H9 (cell line): Measurements from ENCODE around the gene PRPF6. TPM values are rescaled to one million over a fixed set of nuclear protein-coding genes. Genes with fewer than 3 reads are reported as not detected.

Experiments used
- DNase-seq: peaks from one replicate; pipeline ENCODE4 v3.0.0-alpha.2; 2017
- H2AFZ ChIP-seq: one replicate; pipeline ENCODE4 v1.6.1; 2013; ENCODE audit warnings: mild to moderate bottlenecking, low read length, control low read depth, moderate library complexity
- H2AK5ac ChIP-seq: 2 replicates; pipeline ENCODE4 v1.6.1; 2013; ENCODE audit warnings: low read length, control low read depth, mixed read lengths; ENCODE audit not compliant: insufficient read length
- H2BK120ac ChIP-seq: one replicate; pipeline ENCODE4 v1.6.1; 2013; ENCODE audit warnings: low read depth, mild to moderate bottlenecking, low read length, control low read depth, inconsistent platforms; ENCODE audit not compliant: poor library complexity, severe bottlenecking
- H2BK12ac ChIP-seq: 2 replicates; pipeline ENCODE4 v1.6.1; 2013; ENCODE audit warnings: low read length, control low read depth, mixed read lengths, low read depth; ENCODE audit not compliant: insufficient read length
- H2BK15ac ChIP-seq: 2 replicates; pipeline ENCODE4 v1.6.1; 2013; ENCODE audit warnings: low read depth, low read length, control low read depth
- H2BK20ac ChIP-seq: one replicate; pipeline ENCODE4 v1.6.1; 2013; ENCODE audit warnings: low read depth, mild to moderate bottlenecking, low read length, control low read depth, inconsistent platforms; ENCODE audit not compliant: poor library complexity, severe bottlenecking
- H2BK5ac ChIP-seq: 2 replicates; pipeline ENCODE4 v1.6.1; 2013; ENCODE audit warnings: low read length, control low read depth, mixed read lengths; ENCODE audit not compliant: insufficient read length
- H3K14ac ChIP-seq: 2 replicates; pipeline ENCODE4 v1.6.1; 2013; ENCODE audit warnings: low read length, control low read depth; ENCODE audit not compliant: insufficient read depth
- H3K18ac ChIP-seq: 2 replicates; pipeline ENCODE4 v1.6.1; 2013; ENCODE audit warnings: low read depth, mild to moderate bottlenecking, mixed read lengths, low read length, control low read depth; ENCODE audit not compliant: insufficient read length
- H3K23ac ChIP-seq: 2 replicates; pipeline ENCODE4 v1.6.1; 2013; ENCODE audit warnings: low read length, control low read depth, mixed read lengths, low read depth; ENCODE audit not compliant: insufficient read length
- H3K23me2 ChIP-seq: 2 replicates; pipeline ENCODE4 v1.6.1; 2013; ENCODE audit warnings: low read depth, mild to moderate bottlenecking, mixed read lengths, low read length, control low read depth; ENCODE audit not compliant: insufficient read length, poor library complexity, severe bottlenecking
- H3K27ac ChIP-seq: 2 replicates; pipeline ENCODE4 v1.5.1; 2013; ENCODE audit warnings: low read length, control low read depth, mixed read lengths, low read depth; ENCODE audit not compliant: insufficient read length
- H3K27me3 ChIP-seq: 2 replicates; pipeline ENCODE4 v1.6.1; 2013; ENCODE audit warnings: low read length, control low read depth, inconsistent platforms; ENCODE audit not compliant: insufficient read depth
- H3K4ac ChIP-seq: 2 replicates; pipeline ENCODE4 v1.6.1; 2013; ENCODE audit warnings: low read depth, mild to moderate bottlenecking, control low read depth, inconsistent platforms, low read length, moderate library complexity
- H3K4me1 ChIP-seq: 2 replicates; pipeline ENCODE4 v1.6.1; 2013; ENCODE audit warnings: low read length, control low read depth, inconsistent platforms; ENCODE audit not compliant: insufficient read depth
- H3K4me2 ChIP-seq: 2 replicates; pipeline ENCODE4 v1.6.1; 2013; ENCODE audit warnings: low read length, control low read depth, mixed read lengths; ENCODE audit not compliant: insufficient read length, insufficient read depth
- H3K56ac ChIP-seq: 2 replicates; pipeline ENCODE4 v1.6.1; 2013; ENCODE audit warnings: low read depth, mild to moderate bottlenecking, mixed read lengths, low read length, control low read depth; ENCODE audit not compliant: insufficient read length
- H3K79me1 ChIP-seq: 2 replicates; pipeline ENCODE4 v1.6.1; 2013; ENCODE audit warnings: low read depth, mild to moderate bottlenecking, moderate library complexity, low read length, control low read depth, inconsistent platforms; ENCODE audit not compliant: insufficient read depth, poor library complexity, severe bottlenecking
- H3K79me2 ChIP-seq: 2 replicates; pipeline ENCODE4 v1.6.1; 2013; ENCODE audit warnings: low read length, control low read depth, inconsistent platforms; ENCODE audit not compliant: insufficient read depth
- H3K9ac ChIP-seq: 2 replicates; pipeline ENCODE4 v1.6.1; 2013; ENCODE audit warnings: low read length, control low read depth, mixed read lengths; ENCODE audit not compliant: insufficient read length; ENCODE audit errors: extremely low read depth
- H3K9me3 ChIP-seq: one replicate; pipeline ENCODE4 v1.6.1; 2013; ENCODE audit warnings: low read depth, low read length, inconsistent platforms; ENCODE audit not compliant: control insufficient read depth
- H3T11ph ChIP-seq: one replicate; pipeline ENCODE4 v1.6.1; 2013; ENCODE audit warnings: mild to moderate bottlenecking, low read length, control low read depth, inconsistent platforms
- H4K20me1 ChIP-seq: one replicate; pipeline ENCODE4 v1.6.1; 2013; ENCODE audit not compliant: control insufficient read depth, insufficient read length, insufficient read depth
- H4K5ac ChIP-seq: 2 replicates; pipeline ENCODE4 v1.6.1; 2013; ENCODE audit warnings: low read depth, mild to moderate bottlenecking, mixed read lengths, low read length, control low read depth; ENCODE audit not compliant: insufficient read length
- H4K8ac ChIP-seq: replicated peaks from 2 replicates; pipeline ENCODE4 v1.6.1; 2013; ENCODE audit warnings: low read length, control low read depth, mixed read lengths, low read depth; ENCODE audit not compliant: insufficient read length
- H4K91ac ChIP-seq: 2 replicates; pipeline ENCODE4 v1.6.1; 2013; ENCODE audit warnings: low read depth, mild to moderate bottlenecking, moderate library complexity, mixed read lengths, low read length, control low read depth; ENCODE audit not compliant: insufficient read length
- H3K27ac Mint-ChIP-seq, 3 experiments: 2 replicates in 2 of 3; 3 replicates in 1 of 3; pipeline ENCODE4 v1.8.0; 2020 to 2021; ENCODE audit warnings: mixed read lengths in 3 of 3, mild to moderate bottlenecking in 1 of 3, moderate library complexity in 1 of 3
- H3K27me3 Mint-ChIP-seq: 2 replicates; pipeline ENCODE4 v1.8.0; 2021; ENCODE audit warnings: low read depth, mild to moderate bottlenecking, moderate library complexity, mixed read lengths
- H3K36me3 Mint-ChIP-seq, 3 experiments: 2 replicates in 2 of 3; 3 replicates in 1 of 3; pipeline ENCODE4 v1.8.0; 2020 to 2021; ENCODE audit warnings: low read depth in 3 of 3, mixed read lengths in 3 of 3; ENCODE audit not compliant: insufficient read depth in 1 of 3
- H3K4me1 Mint-ChIP-seq, 2 experiments: 2 replicates each; pipeline ENCODE4 v1.8.0; 2020; ENCODE audit warnings: mixed read lengths in 2 of 2
- H3K4me3 Mint-ChIP-seq, 2 experiments: 2 replicates in 1 of 2; 3 replicates in 1 of 2; pipeline ENCODE4 v1.8.0; 2020 to 2021; ENCODE audit warnings: mild to moderate bottlenecking in 2 of 2, mixed read lengths in 2 of 2, moderate library complexity in 1 of 2
- H3K9me3 Mint-ChIP-seq, 2 experiments: 2 replicates in 1 of 2; 3 replicates in 1 of 2; pipeline ENCODE4 v1.8.0; 2020; ENCODE audit warnings: mild to moderate bottlenecking in 2 of 2, mixed read lengths in 2 of 2, moderate library complexity in 1 of 2
- CTCF ChIP-seq: fragments of 200-600 bp; sonication (generic); conservative IDR thresholded peaks from 3 replicates; pipeline ENCODE4 v1.8.0; 2021; ENCODE audit warnings: antibody characterized with exemption, mild to moderate bottlenecking
- WGBS: extraction: QIAGEN DNeasy Blood & Tissue Kit; methylation state at CpG from one replicate; pipeline ENCODE4 v1.1.7; 2013; ENCODE audit warnings: missing lambda C conversion rate, low lambda C conversion rate, mixed read lengths; ENCODE audit not compliant: insufficient read length; ENCODE audit errors: extremely low coverage; 5-methylcytosine and 5-hydroxymethylcytosine counted together
- total RNA-seq: library from RNA; stranded (reverse); gene quantifications from 2 replicates; pipeline ENCODE4 v1.2.1, GENCODE V29; 2021

The PRPF6 gene
- total RNA-seq, 1 experiment from 2014 or later: 87.9 TPM

GRCh38 chr20:64042054-64042781 is 61.3 kb downstream of the PRPF6 start:
- Histone ChIP-seq H3K4me2 (peak overlapping the region; percentile 65), H3K14ac (peak overlapping the region; percentile 51; the same call in 1 of the 2 replicates), H3K23ac (no peak overlapping the region), H3K23me2 (peaks cover 14% of the 10 kb centered on the region), H4K20me1 (no peaks in the 10 kb centered on the region), H3K27me3 (peaks cover 26% of the 10 kb centered on the region; the same call in 1 of the 2 replicates), H3T11ph (no peak overlapping the region), H2BK5ac (no peak overlapping the region), H3K18ac (no peak overlapping the region), H2AK5ac (no peak overlapping the region), H3K79me2 (no peaks in the 10 kb centered on the region), H3K79me1 (no peaks in the 10 kb centered on the region), H2BK12ac (no peak overlapping the region), H2AFZ (no peak overlapping the region), H3K9me3 (no peaks in the 10 kb centered on the region), H2BK120ac (no peak overlapping the region), H3K27ac (no peak overlapping the region), H2BK20ac (no peak overlapping the region), H3K56ac (no peak overlapping the region), H3K4ac (no peak overlapping the region), H4K5ac (no peak overlapping the region), H3K4me1 (peaks cover 5% of the 10 kb centered on the region; the same call in 1 of the 2 replicates), H4K91ac (no peak overlapping the region), H2BK15ac (no peak overlapping the region), H4K8ac (no peak overlapping the region), H3K9ac (no peak overlapping the region)
- H3K4me3 Mint-ChIP-seq: peak overlapping the region; percentile 48 to 75
- H3K27me3 Mint-ChIP-seq: peaks cover 82% of the 10 kb centered on the region
- no peak for TF ChIP-seq CTCF
- DNase-seq: no peak
- no peak overlapping the region for H3K27ac Mint-ChIP-seq
- peaks cover 0 to 2% (median 0%) of the 10 kb centered on the region in 3 experiments; a peak in 3 of 7 replicates for H3K36me3 Mint-ChIP-seq
- WGBS: no CpG with 5 or more reads among the region's 55 CpGs
- H3K9me3 Mint-ChIP-seq: peaks cover 2 to 3% of the 10 kb centered on the region in 2 experiments; a peak in 2 of 5 replicates
- peaks cover 18 to 26% of the 10 kb centered on the region in 2 experiments for H3K4me1 Mint-ChIP-seq
